Effector memory CD4-positive, alpha-beta T cell (primary cell): ENCODE data around the gene KCNIP4.

Source experiments
- DNase-seq, 3 donors: peaks; one replicate each; pipeline ENCODE4 v3.0.0-alpha.2; 2020
- H3K27ac ChIP-seq: 2 replicates; pipeline ENCODE4 v1.7.0; 2013; ENCODE audit warnings: mild to moderate bottlenecking, low read length, moderate library complexity; ENCODE audit not compliant: insufficient read depth, poor library complexity, severe bottlenecking
- H3K27me3 ChIP-seq: replicated peaks from 2 replicates; pipeline ENCODE4 v1.7.0; 2013; ENCODE audit warnings: mild to moderate bottlenecking, low read length; ENCODE audit not compliant: insufficient read depth, control insufficient read depth, poor library complexity, severe bottlenecking
- H3K36me3 ChIP-seq: 2 replicates; pipeline ENCODE4 v1.7.0; 2013; ENCODE audit warnings: mild to moderate bottlenecking, low read length, moderate library complexity; ENCODE audit not compliant: control insufficient read depth, insufficient read depth
- H3K4me1 ChIP-seq: 2 replicates; pipeline ENCODE4 v1.7.0; 2013; ENCODE audit warnings: low read length, mild to moderate bottlenecking; ENCODE audit not compliant: control insufficient read depth, insufficient read depth, poor library complexity, severe bottlenecking
- H3K4me3 ChIP-seq: 2 replicates; pipeline ENCODE4 v1.7.0; 2013; ENCODE audit warnings: low read length, low read depth, mild to moderate bottlenecking; ENCODE audit not compliant: insufficient read depth, poor library complexity, severe bottlenecking
- H3K9me3 ChIP-seq: 2 replicates; pipeline ENCODE4 v1.7.0; 2013; ENCODE audit warnings: mild to moderate bottlenecking, low read length, moderate library complexity; ENCODE audit not compliant: control insufficient read depth

The KCNIP4 gene

DNA sequence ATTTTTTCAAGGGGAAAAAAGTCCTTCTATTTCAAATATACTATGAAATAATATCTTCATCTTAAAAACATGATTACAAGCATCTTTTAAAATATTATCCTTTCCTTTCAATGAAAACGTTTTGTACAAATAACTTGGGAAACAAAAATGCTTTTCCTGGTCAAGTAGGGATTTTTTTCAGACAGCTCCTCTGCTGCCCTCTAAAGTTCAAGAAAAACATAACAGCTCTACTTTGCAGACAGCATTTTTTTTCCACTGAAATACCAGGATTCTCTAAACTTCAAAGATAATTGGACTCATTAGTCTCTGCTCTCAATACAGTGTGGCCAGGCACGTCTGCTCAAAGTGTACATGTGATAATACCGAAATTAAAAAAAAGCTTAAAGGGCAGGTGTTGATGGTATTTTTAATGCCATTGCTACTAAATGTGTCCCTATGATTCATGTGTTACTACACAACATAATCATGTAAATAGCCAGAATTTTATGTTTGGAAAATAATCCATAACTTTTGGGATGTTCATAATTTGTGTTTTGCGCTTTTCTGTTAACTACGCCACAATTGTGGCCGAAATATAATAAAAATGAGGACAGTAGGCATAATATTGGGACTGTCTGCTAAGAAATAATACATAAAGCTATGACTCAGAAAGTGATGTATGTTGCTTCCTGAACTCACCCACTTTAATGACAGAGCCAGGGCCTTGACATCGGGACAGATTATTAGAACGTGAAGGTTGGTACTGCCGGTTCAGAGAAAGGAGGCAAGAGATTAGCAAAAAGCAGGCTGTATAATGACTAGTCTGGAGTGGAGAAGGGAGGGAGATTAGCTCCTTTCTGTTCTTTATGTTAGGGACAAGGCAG, 478.9 kb downstream of the KCNIP4 start:
- H3K27ac ChIP-seq, result no peak overlapping the region
- no peaks in the 10 kb centered on the region for H3K4me1 ChIP-seq
- H3K36me3 ChIP-seq, result no peaks in the 10 kb centered on the region
- no peak overlapping the region for H3K4me3 ChIP-seq
- no peaks in the 10 kb centered on the region for H3K27me3 ChIP-seq
- H3K9me3 ChIP-seq, result no peaks in the 10 kb centered on the region
- DNase-seq, result no peak

GRCh38 chr4:21467551-21467950, 481.0 kb downstream of the KCNIP4 start:
- no peak for DNase-seq

DNA sequence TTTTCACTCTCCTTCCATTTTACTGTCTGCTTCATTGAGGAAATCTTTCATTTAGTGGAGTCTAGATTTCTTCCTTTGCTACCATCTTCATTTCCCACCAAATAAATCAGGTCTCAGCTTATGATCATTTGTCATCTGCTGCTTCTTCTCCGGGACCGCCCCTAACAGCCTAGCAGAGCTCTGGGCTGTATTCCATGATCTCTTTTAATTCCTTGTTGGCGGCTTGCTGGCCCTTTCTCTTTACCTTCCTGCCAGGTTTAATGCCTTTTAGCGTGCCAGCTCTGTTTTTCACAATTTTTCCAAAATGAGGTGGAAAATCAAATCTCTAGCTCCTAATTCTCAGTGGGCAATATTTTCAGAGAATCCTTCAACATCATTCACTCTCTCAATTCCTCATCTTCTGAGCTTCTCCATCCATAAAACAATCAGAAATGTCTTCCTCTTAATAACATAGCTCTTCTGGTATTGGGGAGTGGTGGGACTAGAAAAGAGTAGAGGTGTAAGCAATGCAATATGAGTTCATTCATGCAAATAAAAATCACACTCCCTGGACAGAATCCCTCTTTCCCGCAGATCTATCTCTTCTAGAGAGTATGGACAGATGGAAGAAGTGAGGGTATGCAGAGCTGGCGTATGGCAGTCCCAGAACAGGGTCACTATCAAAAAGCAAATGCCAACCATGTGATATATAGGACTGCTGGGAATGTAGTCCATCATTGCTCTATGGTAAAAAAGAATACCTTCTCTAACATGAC, 491.3 kb downstream of the KCNIP4 start:
- no peaks in the 10 kb centered on the region for H3K4me1 ChIP-seq
- no peaks in the 10 kb centered on the region for H3K36me3 ChIP-seq
- no peaks in the 10 kb centered on the region for H3K27me3 ChIP-seq
- no peaks in the 10 kb centered on the region for H3K9me3 ChIP-seq
- no peak for DNase-seq
- no peak overlapping the region for H3K27ac ChIP-seq
- no peak overlapping the region for H3K4me3 ChIP-seq

More at GRCh38 chr4:21467551-21467950, 481.0 kb downstream of the KCNIP4 start:
- Histone ChIP-seq H3K36me3 (no peaks in the 10 kb centered on the region), H3K27ac (no peak overlapping the region), H3K9me3 (no peaks in the 10 kb centered on the region), H3K4me3 (no peak overlapping the region), H3K4me1 (no peaks in the 10 kb centered on the region), H3K27me3 (no peaks in the 10 kb centered on the region)

GRCh38 chr4:21454831-21455230, 493.7 kb downstream of the KCNIP4 start:
- no peaks in the 10 kb centered on the region for H3K9me3 ChIP-seq
- no peak overlapping the region for H3K4me3 ChIP-seq
- no peaks in the 10 kb centered on the region for H3K4me1 ChIP-seq
- H3K27ac ChIP-seq, result no peak overlapping the region
- no peaks in the 10 kb centered on the region for H3K36me3 ChIP-seq
- DNase-seq, result no peak
- no peaks in the 10 kb centered on the region for H3K27me3 ChIP-seq

DNA sequence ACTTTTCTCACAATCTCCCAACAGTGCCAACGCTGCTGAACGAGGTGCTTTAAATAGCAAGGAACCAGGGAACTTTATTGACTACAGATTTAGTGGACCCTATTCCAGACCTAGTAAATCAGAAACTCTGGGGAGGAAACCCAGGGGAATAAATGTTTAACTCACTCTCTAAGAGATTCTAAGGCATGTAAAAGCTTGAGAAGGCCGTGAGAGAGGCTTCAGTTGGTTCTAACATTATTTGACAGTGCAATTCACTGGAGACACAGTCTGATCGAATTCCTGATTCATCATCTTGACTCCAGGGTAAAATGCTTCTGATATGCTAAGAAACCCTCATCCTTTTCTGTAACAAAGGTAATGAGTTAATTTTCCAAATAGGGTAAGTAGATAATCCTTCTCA, 494.4 kb downstream of the KCNIP4 start:
- H3K27ac ChIP-seq, result no peak overlapping the region
- H3K4me3 ChIP-seq, result no peak overlapping the region
- DNase-seq, result no peak
- no peaks in the 10 kb centered on the region for H3K4me1 ChIP-seq
- no peaks in the 10 kb centered on the region for H3K27me3 ChIP-seq
- no peaks in the 10 kb centered on the region for H3K36me3 ChIP-seq
- no peaks in the 10 kb centered on the region for H3K9me3 ChIP-seq

GRCh38 chr4:21452931-21453330, 495.6 kb downstream of the KCNIP4 start:
- no peak for DNase-seq
- H3K4me3 ChIP-seq, result no peak overlapping the region
- H3K4me1 ChIP-seq, result no peaks in the 10 kb centered on the region
- no peaks in the 10 kb centered on the region for H3K9me3 ChIP-seq
- H3K27me3 ChIP-seq, result no peaks in the 10 kb centered on the region
- H3K36me3 ChIP-seq, result no peaks in the 10 kb centered on the region
- H3K27ac ChIP-seq, result no peak overlapping the region

GRCh38 chr4:21451032-21451431, 497.5 kb downstream of the KCNIP4 start:
- H3K36me3 ChIP-seq, result no peaks in the 10 kb centered on the region

DNA sequence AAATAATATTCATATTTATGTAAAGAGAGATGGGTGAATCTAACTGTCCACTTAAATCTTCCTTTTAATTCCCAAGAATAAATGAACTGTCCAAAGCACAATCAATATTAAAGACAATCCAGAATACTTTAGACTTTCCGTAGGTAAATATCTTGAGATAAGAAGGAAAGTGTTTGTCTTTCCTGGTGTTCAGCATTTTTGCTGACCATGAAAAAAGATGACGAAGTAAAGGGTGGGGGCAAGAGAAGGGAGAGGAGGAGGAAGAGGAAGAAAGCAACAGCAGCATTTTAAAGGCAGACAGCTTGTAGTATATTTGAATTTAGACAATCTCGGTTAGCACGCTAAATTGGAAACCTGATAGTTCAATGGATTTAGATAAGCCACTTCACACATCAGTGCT, 498.2 kb downstream of the KCNIP4 start:
- Histone ChIP-seq H3K27me3 (no peaks in the 10 kb centered on the region), H3K4me3 (no peak overlapping the region), H3K9me3 (no peaks in the 10 kb centered on the region), H3K36me3 (no peaks in the 10 kb centered on the region), H3K27ac (no peak overlapping the region), H3K4me1 (no peaks in the 10 kb centered on the region)
- DNase-seq, result no peak

More at GRCh38 chr4:21451032-21451431, 497.5 kb downstream of the KCNIP4 start:
- Histone ChIP-seq H3K9me3 (no peaks in the 10 kb centered on the region), H3K27me3 (no peaks in the 10 kb centered on the region), H3K27ac (no peak overlapping the region), H3K4me3 (no peak overlapping the region), H3K4me1 (no peaks in the 10 kb centered on the region)
- DNase-seq, result no peak

GRCh38 chr4:21447301-21448054, 501.1 kb downstream of the KCNIP4 start:
- Histone ChIP-seq H3K4me1 (no peaks in the 10 kb centered on the region), H3K36me3 (no peaks in the 10 kb centered on the region), H3K27ac (no peak overlapping the region), H3K9me3 (no peaks in the 10 kb centered on the region), H3K4me3 (no peak overlapping the region), H3K27me3 (no peaks in the 10 kb centered on the region)
- no peak for DNase-seq
